ENCODE results near the gene NPB.

Gene NPB

DNA sequence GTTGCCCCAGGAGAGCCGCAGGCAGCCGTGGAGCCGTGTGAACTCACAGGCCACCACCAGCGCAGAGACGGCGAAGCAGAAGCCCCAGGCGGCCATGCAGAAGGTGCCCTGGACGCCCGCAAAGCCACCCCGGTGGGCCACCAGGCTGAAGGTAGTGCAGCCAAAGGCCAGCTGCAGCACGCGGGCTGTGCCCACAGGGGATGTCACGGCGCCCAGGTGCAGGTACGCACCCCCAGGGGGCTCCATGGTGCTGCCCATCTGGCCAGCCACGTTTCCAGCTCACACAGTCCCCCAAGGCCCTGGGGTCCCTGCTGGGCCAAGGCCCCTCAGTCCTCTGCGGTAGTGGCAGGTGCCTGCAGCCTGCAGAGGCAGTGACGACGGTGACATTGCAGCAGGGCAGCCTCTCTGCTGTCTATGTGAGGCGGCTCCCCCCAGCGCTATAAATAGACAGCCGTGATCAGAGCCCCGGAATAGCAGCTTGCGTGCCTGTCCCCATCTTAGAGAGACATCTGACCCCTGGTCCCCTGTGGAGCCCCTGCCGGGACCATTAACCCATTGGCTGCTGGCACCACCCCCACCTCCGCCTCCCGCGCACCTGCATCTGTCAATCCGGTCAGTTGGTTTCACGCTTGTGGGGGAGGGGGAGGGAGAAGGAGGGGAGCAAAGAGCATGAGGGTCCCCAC lies 39.6 kb downstream of the NPB start:
- Histone ChIP-seq H4K20me1 (ENCODE audit: control insufficient read depth, insufficient read depth, low read depth, low read length) (no peaks in the 10 kb centered on the region), H3K27ac (ENCODE audit: low read depth, low read length) (no peak overlapping the region), H3K27me3 (ENCODE audit: control insufficient read depth, low read length) (no peaks in the 10 kb centered on the region), H3K36me3 (ENCODE audit: control insufficient read depth, low read length) (peaks cover 2% of the 10 kb centered on the region; the same call in 1 of the 2 replicates), H3K4me3 (ENCODE audit: low read length) (peak overlapping the region; percentile 18; the same call in 1 of the 2 replicates), H3F3A (ENCODE audit: control insufficient read depth, insufficient read depth) (peaks cover 6% of the 10 kb centered on the region; the same call in 1 of the 2 replicates), H3K9me2 (replicated peaks; ENCODE audit: control insufficient read depth, low read length) (no peaks in the 10 kb centered on the region), H3K9me3 (ENCODE audit: control insufficient read depth, insufficient read depth, low read length) (no peaks in the 10 kb centered on the region), H3K4me2 (ENCODE audit: low read length) (peak overlapping the region; percentile 46), H3K79me2 (ENCODE audit: control insufficient read depth, low read length) (peaks cover 5% of the 10 kb centered on the region), H3K4me1 (ENCODE audit: control insufficient read depth, low read length) (peaks cover 31% of the 10 kb centered on the region)
- TF ChIP-seq, protein P1, sequence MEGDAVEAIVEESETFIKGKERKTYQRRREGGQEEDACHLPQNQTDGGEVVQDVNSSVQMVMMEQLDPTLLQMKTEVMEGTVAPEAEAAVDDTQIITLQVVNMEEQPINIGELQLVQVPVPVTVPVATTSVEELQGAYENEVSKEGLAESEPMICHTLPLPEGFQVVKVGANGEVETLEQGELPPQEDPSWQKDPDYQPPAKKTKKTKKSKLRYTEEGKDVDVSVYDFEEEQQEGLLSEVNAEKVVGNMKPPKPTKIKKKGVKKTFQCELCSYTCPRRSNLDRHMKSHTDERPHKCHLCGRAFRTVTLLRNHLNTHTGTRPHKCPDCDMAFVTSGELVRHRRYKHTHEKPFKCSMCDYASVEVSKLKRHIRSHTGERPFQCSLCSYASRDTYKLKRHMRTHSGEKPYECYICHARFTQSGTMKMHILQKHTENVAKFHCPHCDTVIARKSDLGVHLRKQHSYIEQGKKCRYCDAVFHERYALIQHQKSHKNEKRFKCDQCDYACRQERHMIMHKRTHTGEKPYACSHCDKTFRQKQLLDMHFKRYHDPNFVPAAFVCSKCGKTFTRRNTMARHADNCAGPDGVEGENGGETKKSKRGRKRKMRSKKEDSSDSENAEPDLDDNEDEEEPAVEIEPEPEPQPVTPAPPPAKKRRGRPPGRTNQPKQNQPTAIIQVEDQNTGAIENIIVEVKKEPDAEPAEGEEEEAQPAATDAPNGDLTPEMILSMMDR (IDR thresholded peaks at IDR 0.05; ENCODE audit: low read depth, low read length, poor library complexity, severe bottlenecking): no peak
- no peak for TF ChIP-seq EZH2phosphoT487 (IDR thresholded peaks at IDR 0.05; ENCODE audit: borderline replicate concordance, low read length)

DNA sequence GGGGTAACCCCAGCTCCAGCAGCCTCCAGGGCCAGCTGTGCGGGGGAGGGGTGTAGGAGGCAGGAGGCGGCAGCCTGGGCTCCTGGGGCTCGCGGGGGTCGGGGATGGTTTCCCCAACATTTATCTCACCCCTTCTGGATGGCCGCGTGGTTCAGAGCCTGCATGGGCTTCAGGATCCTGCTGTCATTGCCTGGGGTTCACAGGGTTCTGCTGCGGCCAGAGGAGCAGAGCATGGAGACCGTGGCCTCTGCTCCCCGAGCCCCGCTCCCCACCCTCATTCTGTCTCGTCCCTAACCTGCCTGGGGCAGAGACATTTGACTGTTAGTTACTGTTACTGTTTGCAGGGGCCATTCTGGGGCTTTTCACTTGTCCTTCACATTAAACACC lies 40.1 kb downstream of the NPB start:
- H3K27ac ChIP-seq (ENCODE audit: low read depth, low read length): no peak overlapping the region
- H3K9me2 ChIP-seq (replicated peaks; ENCODE audit: control insufficient read depth, low read length): no peaks in the 10 kb centered on the region
- H4K20me1 ChIP-seq (ENCODE audit: control insufficient read depth, insufficient read depth, low read depth, low read length): no peaks in the 10 kb centered on the region
- no peaks in the 10 kb centered on the region for H3K27me3 ChIP-seq (ENCODE audit: control insufficient read depth, low read length)
- peaks cover 6% of the 10 kb centered on the region; the same call in 1 of the 2 replicates for H3F3A ChIP-seq (ENCODE audit: control insufficient read depth, insufficient read depth)
- H3K4me3 ChIP-seq (ENCODE audit: low read length): no peak overlapping the region
- no peak for TF ChIP-seq EZH2phosphoT487 (IDR thresholded peaks at IDR 0.05; ENCODE audit: borderline replicate concordance, low read length)
- TF ChIP-seq, protein P1 (IDR thresholded peaks at IDR 0.05; ENCODE audit: low read depth, low read length, poor library complexity, severe bottlenecking): no peak
- H3K4me2 ChIP-seq (ENCODE audit: low read length): peak overlapping the region; percentile 46
- H3K9me3 ChIP-seq (ENCODE audit: control insufficient read depth, insufficient read depth, low read length): no peaks in the 10 kb centered on the region
- no peaks in the 10 kb centered on the region for H3K79me2 ChIP-seq (ENCODE audit: control insufficient read depth, low read length)
- peaks cover 28% of the 10 kb centered on the region for H3K4me1 ChIP-seq (ENCODE audit: control insufficient read depth, low read length)
- no peaks in the 10 kb centered on the region for H3K36me3 ChIP-seq (ENCODE audit: control insufficient read depth, low read length)

DNA sequence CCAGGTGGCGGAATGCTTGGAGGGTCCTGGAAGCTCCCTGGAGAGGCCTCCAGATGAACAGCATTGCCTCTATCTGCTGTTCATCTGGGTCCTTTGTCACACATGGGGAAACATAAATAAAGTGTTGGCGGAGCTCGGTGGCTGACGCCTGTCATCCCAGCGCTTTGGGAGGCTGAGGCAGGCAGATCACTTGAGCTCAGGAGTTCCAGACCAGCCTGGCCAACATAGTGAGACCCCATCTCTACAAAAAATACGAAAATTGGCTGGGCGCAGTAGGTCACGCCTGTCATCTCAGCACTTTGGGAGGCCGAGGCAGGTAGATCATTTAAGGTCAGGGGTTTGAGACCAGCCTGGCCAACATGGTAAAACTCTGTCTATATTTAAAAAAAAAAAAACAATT lies 42.8 kb downstream of the NPB start:
- no peak overlapping the region for H3K4me2 ChIP-seq (ENCODE audit: low read length)
- no peak for TF ChIP-seq EZH2phosphoT487 (IDR thresholded peaks at IDR 0.05; ENCODE audit: borderline replicate concordance, low read length)
- TF ChIP-seq, protein P1 (IDR thresholded peaks at IDR 0.05; ENCODE audit: low read depth, low read length, poor library complexity, severe bottlenecking): no peak
- H3K36me3 ChIP-seq (ENCODE audit: control insufficient read depth, low read length): no peaks in the 10 kb centered on the region
- H4K20me1 ChIP-seq (ENCODE audit: control insufficient read depth, insufficient read depth, low read depth, low read length): no peaks in the 10 kb centered on the region
- H3K9me3 ChIP-seq (ENCODE audit: control insufficient read depth, insufficient read depth, low read length): no peaks in the 10 kb centered on the region
- H3K79me2 ChIP-seq (ENCODE audit: control insufficient read depth, low read length): no peaks in the 10 kb centered on the region
- H3F3A ChIP-seq (ENCODE audit: control insufficient read depth, insufficient read depth): no peaks in the 10 kb centered on the region
- no peaks in the 10 kb centered on the region for H3K27me3 ChIP-seq (ENCODE audit: control insufficient read depth, low read length)
- no peak overlapping the region for H3K27ac ChIP-seq (ENCODE audit: low read depth, low read length)
- no peaks in the 10 kb centered on the region for H3K9me2 ChIP-seq (replicated peaks; ENCODE audit: control insufficient read depth, low read length)
- no peak overlapping the region for H3K4me3 ChIP-seq (ENCODE audit: low read length)
- peaks cover 18% of the 10 kb centered on the region for H3K4me1 ChIP-seq (ENCODE audit: control insufficient read depth, low read length)

Data from DOHH2 (cell line).